ENCODE data around the gene FNDC3B.

FNDC3B gene

DNA sequence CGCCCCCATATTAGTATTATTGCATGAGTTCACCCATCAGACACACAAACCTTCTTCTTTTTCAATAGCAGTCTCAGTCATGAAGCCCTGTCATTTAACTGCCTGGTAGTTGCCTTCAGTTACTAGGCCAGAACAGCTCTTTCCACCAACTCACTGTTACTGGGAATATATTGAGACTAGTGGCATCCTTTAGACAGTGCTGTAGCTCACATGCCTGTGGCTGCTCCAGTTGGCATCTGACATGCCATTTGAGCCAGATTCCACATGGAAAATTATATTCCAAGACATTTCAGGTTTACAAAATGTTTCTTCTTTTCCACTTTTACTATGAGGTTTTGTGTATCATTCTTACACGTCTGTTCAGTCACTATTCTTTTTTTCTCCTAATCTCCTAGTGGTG lies 262.8 kb downstream of the FNDC3B start:
- Histone ChIP-seq H3F3A (ENCODE audit: insufficient read depth) (no peaks in the 10 kb centered on the region), H3K9me3 (ENCODE audit: insufficient read depth, low read length) (no peaks in the 10 kb centered on the region), H3K4me2 (ENCODE audit: low read depth, low read length, poor library complexity, severe bottlenecking) (no peak overlapping the region), H3K36me3 (ENCODE audit: low read length) (no peaks in the 10 kb centered on the region), H3K9me2 (replicated peaks; ENCODE audit: insufficient read depth, low read length) (no peaks in the 10 kb centered on the region), H3K9ac (ENCODE audit: low read length) (no peak overlapping the region), H2AFZ (ENCODE audit: low read depth, low read length, severe bottlenecking) (no peak overlapping the region), H3K27ac (ENCODE audit: low read depth, low read length) (no peak overlapping the region), H4K20me1 (ENCODE audit: low read depth, low read length) (no peaks in the 10 kb centered on the region), H3K27me3 (ENCODE audit: low read length) (no peaks in the 10 kb centered on the region), H3K4me3 (ENCODE audit: insufficient read depth, low read length, poor library complexity, severe bottlenecking) (no peak overlapping the region), H3K79me2 (ENCODE audit: insufficient read depth, low read length) (no peaks in the 10 kb centered on the region)
- no peak for TF ChIP-seq CTCF (IDR thresholded peaks at IDR 0.05; ENCODE audit: insufficient read depth, low read length, poor library complexity, severe bottlenecking)
- TF ChIP-seq EZH2phosphoT487 (conservative IDR thresholded peaks at IDR 0.05; ENCODE audit: low read length): no peak

DNA sequence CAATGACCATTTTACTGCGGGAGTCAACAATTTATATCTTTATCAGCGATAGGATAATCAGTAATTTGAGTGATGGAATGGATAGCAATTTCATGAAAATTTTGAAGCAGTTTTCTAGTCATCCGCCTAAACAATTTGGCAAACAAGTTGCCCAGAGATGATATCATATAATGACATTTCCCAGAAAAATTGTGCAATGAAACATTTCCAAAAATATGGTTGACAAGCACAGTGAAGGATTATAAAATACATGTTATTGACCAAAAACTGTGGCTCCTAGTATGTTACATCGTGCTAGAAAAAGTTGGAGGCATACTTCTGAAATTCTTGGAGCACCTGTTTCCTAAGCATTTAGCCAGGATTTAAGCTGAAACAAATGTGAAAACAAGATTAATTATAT lies 263.8 kb downstream of the FNDC3B start:
- Histone ChIP-seq H3K27me3 (ENCODE audit: low read length) (no peaks in the 10 kb centered on the region), H3K4me3 (ENCODE audit: insufficient read depth, low read length, poor library complexity, severe bottlenecking) (no peak overlapping the region), H4K20me1 (ENCODE audit: low read depth, low read length) (no peaks in the 10 kb centered on the region), H2AFZ (ENCODE audit: low read depth, low read length, severe bottlenecking) (no peak overlapping the region), H3K9me3 (ENCODE audit: insufficient read depth, low read length) (no peaks in the 10 kb centered on the region), H3K27ac (ENCODE audit: low read depth, low read length) (no peak overlapping the region), H3F3A (ENCODE audit: insufficient read depth) (no peaks in the 10 kb centered on the region), H3K36me3 (ENCODE audit: low read length) (no peaks in the 10 kb centered on the region), H3K9me2 (replicated peaks; ENCODE audit: insufficient read depth, low read length) (no peaks in the 10 kb centered on the region), H3K4me2 (ENCODE audit: low read depth, low read length, poor library complexity, severe bottlenecking) (no peak overlapping the region), H3K9ac (ENCODE audit: low read length) (no peak overlapping the region), H3K79me2 (ENCODE audit: insufficient read depth, low read length) (no peaks in the 10 kb centered on the region)
- TF ChIP-seq CTCF (IDR thresholded peaks at IDR 0.05; ENCODE audit: insufficient read depth, low read length, poor library complexity, severe bottlenecking) (no peak), EZH2phosphoT487 (conservative IDR thresholded peaks at IDR 0.05; ENCODE audit: low read length) (no peak)

DNA sequence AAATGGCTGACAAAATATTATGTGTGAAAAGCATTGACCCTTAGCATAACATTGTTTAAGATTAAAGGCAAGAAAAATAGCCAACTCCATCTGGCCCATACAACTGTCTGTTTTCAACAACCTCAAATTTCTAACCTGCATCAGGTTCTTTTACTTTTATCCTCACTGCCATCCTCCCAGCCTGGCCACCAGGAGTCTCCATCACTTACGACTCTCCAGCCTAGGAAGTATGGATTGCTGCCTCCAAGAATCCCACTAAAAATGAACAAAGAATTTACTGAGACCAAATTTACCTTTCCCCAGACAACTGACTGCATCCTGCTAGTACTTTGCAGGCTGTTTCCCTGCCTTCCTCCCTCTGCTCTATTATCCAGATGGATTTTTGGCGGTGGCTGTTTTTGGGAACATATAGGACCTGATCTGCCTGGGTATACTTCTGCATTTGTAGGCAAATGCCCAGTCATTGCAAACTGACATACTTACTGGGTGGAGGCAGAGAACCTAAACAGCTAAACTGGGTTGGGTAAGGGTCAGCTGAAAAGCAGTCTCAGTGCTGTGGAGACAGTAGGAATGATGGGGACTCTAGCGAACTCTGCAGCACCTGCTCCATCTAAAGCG lies 264.7 kb downstream of the FNDC3B start:
- H3K9me2 ChIP-seq (replicated peaks; ENCODE audit: insufficient read depth, low read length): no peaks in the 10 kb centered on the region
- no peak overlapping the region for H3K9ac ChIP-seq (ENCODE audit: low read length)
- no peak overlapping the region for H3K4me2 ChIP-seq (ENCODE audit: low read depth, low read length, poor library complexity, severe bottlenecking)
- H3K4me3 ChIP-seq (ENCODE audit: insufficient read depth, low read length, poor library complexity, severe bottlenecking): no peak overlapping the region
- no peak for TF ChIP-seq CTCF (IDR thresholded peaks at IDR 0.05; ENCODE audit: insufficient read depth, low read length, poor library complexity, severe bottlenecking)
- no peak for TF ChIP-seq EZH2phosphoT487 (conservative IDR thresholded peaks at IDR 0.05; ENCODE audit: low read length)
- no peaks in the 10 kb centered on the region for H4K20me1 ChIP-seq (ENCODE audit: low read depth, low read length)
- H3F3A ChIP-seq (ENCODE audit: insufficient read depth): no peaks in the 10 kb centered on the region
- no peaks in the 10 kb centered on the region for H3K27me3 ChIP-seq (ENCODE audit: low read length)
- no peaks in the 10 kb centered on the region for H3K9me3 ChIP-seq (ENCODE audit: insufficient read depth, low read length)
- H3K36me3 ChIP-seq (ENCODE audit: low read length): no peaks in the 10 kb centered on the region
- no peak overlapping the region for H2AFZ ChIP-seq (ENCODE audit: low read depth, low read length, severe bottlenecking)
- no peak overlapping the region for H3K27ac ChIP-seq (ENCODE audit: low read depth, low read length)
- H3K79me2 ChIP-seq (ENCODE audit: insufficient read depth, low read length): no peaks in the 10 kb centered on the region

Measured in SU-DHL-6 (cell line).